Activated T-cell treated with anti-CD3 and anti-CD28 coated beads for 24 hours (primary cell): ENCODE measurements around the gene ANAPC4.
A peak's percentile ranks its signal among the peaks of the same experiment; 100 is the strongest.
"Not testable (repeated sequence)": the region's sequence is repeated elsewhere in the genome, so short reads cannot be mapped to it uniquely, and the experiment has no call there.

Experiments used
- DNase-seq: peaks from one replicate; pipeline ENCODE4 v3.0.0-alpha.2; 2020; ENCODE audit warnings: low read depth

The ANAPC4 gene, protein sequence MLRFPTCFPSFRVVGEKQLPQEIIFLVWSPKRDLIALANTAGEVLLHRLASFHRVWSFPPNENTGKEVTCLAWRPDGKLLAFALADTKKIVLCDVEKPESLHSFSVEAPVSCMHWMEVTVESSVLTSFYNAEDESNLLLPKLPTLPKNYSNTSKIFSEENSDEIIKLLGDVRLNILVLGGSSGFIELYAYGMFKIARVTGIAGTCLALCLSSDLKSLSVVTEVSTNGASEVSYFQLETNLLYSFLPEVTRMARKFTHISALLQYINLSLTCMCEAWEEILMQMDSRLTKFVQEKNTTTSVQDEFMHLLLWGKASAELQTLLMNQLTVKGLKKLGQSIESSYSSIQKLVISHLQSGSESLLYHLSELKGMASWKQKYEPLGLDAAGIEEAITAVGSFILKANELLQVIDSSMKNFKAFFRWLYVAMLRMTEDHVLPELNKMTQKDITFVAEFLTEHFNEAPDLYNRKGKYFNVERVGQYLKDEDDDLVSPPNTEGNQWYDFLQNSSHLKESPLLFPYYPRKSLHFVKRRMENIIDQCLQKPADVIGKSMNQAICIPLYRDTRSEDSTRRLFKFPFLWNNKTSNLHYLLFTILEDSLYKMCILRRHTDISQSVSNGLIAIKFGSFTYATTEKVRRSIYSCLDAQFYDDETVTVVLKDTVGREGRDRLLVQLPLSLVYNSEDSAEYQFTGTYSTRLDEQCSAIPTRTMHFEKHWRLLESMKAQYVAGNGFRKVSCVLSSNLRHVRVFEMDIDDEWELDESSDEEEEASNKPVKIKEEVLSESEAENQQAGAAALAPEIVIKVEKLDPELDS

GRCh38 chr4:25376754-25377571, at the start of gene ANAPC4:
ANAPC4 (plus strand) TSS chr4:25377263; CDS start chr4:25377428, 165 bp downstream.
- peak; percentile 98 for DNase-seq

- not testable (repeated sequence) for DNase-seq
Observed at GRCh38 chr4:25328463-25328862, 48.6 kb upstream of the ANAPC4 start.

- DNase-seq: no peak
Observed at GRCh38 chr4:25330335-25330734, 46.7 kb upstream of the ANAPC4 start.

- DNase-seq: no peak
Observed at GRCh38 chr4:25330905-25331808, 45.9 kb upstream of the ANAPC4 start.

DNA sequence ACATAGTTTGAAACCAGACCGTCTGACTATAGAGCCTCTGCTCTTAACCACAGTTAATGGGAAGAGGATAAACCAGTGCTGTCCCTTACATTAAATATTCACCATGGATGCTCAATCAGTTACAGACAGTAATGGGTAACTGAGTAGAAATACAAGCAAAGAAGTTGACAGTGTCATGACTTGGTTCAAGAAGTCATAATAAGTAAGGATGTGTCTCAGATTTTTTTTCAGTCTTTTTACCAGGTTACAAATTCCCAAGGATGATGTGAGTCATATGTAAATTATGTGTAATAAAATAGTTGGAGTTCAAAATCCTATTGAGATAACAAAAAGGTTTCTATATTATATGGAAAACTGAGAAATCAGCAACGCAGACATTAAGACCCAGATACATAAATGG, 33.4 kb upstream of the ANAPC4 start:
- DNase-seq: no peak

DNA sequence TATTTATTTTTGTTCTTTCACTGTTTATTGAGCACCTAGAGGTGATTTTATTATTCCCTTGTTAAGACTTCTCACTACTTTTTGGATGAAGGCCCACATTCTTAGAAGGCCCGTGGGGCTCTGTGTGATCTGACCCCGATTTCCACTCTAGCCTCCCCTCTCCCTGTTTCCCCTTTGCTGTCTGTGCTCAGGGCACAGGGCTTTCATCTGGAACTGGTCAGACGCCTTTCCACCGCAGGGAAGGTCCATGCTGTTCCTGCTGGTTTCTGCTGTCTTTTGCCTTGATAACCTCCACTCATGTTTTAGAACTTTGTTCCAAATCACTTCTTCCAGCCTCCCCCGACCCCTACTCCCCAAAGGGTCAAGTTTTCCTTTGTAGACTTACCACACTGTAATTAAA, 31.3 kb upstream of the ANAPC4 start:
- no peak for DNase-seq

- DNase-seq: no peak
Observed at GRCh38 chr4:25346913-25347312, 30.1 kb upstream of the ANAPC4 start.

DNA sequence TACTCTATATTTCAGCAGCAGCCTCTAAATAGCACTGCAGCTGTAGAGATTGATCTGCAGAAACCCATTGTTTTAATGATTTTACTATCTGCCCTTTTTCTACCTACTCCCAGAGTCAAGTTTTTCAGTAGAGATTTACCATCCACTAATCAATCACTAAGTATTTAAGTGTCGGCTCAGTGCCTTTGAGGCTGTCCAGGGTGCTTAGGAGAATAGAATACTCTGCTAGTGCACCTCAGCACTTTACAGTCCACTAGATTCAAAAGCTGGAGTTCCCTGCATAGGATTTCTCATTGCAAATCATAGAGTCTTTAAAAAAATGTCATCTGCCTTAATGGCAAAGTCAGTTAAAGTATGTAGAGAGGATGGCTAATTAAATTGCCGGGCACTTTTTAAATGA, 29.6 kb upstream of the ANAPC4 start:
- no peak for DNase-seq

- no peak for DNase-seq
Observed at GRCh38 chr4:25347971-25348370, 29.1 kb upstream of the ANAPC4 start.

- no peak for DNase-seq
Observed at GRCh38 chr4:25350561-25350960, 26.5 kb upstream of the ANAPC4 start.

GRCh38 chr4:25351777-25352416, 25.2 kb upstream of the ANAPC4 start:
- DNase-seq: no peak

- no peak for DNase-seq
Observed at GRCh38 chr4:25356068-25356467, 21.0 kb upstream of the ANAPC4 start.

GRCh38 chr4:25358515-25359275, 18.4 kb upstream of the ANAPC4 start:
- DNase-seq: no peak

DNA sequence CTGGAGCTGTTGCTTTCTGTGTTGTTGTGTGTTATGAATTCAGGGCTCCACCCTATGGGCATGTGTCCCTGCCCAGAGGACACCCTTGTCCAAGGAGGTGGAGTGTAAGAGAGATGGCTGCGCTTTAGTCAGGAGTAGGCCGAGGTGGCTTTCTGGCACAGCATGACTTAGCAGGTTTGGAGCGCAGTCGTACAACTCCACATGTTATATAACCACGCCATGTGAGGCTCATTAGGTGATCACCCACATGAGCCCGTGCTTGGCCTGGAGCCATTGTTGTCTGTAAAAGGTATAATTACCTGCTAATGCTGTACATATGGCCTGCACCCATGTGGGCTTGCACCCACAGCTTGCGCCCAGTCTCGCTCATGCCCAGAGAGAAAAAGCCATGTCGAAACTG, 15.8 kb upstream of the ANAPC4 start:
- DNase-seq: no peak

- DNase-seq: no peak
Observed at GRCh38 chr4:25367004-25367621, 9.9 kb upstream of the ANAPC4 start.

DNA sequence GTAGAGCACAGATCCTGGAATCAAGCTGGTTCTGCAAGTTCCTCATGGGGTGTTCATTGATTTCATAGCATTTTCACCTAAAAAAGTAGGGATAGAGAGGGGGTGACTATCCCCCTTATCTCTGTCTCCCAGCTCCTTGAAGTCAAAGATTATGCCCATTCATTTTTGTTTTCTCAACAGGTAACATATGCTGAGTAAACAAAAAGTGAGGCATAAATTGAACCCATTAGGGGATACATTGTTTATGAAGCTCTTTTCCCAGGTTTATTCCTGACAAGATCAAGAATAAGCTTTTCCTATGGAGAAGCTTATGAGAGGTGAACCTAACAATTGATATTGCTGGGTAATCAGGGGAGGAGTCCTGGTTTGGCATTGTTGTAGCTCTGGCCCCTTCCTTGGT, 9.2 kb upstream of the ANAPC4 start:
- DNase-seq: no peak

GRCh38 chr4:25368315-25368714, 8.7 kb upstream of the ANAPC4 start:
- DNase-seq: no peak

GRCh38 chr4:25370242-25370641, 6.8 kb upstream of the ANAPC4 start:
- no peak for DNase-seq

DNA sequence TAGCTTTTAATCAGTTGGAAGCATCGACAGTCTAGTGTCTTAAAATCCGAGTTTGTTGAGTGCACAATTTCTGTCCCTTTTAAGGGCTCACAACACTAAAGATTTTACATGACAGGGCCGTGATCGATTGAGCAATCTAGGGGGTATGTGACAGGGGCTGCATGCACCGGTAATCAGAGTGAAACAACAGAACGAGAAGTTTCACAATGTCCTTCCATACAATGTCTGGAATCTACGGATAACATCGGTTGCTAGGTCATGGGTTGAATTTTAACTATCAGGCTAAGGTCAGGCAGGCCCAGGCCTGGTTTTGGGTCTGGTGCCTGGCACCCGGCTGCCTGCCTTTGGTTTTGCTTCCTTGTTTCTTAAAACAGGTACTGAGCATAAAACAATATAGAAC, 4.5 kb upstream of the ANAPC4 start:
- not testable (repeated sequence) for DNase-seq
